Liver (tissue), 3 donors: ENCODE data around the gene RNF220.

ENCODE experiments used
- CTCF ChIP-seq: fragments of 150-350 bp; IDR thresholded peaks from 2 replicates; pipeline ENCODE4 v1.5.1; 2017; ENCODE audit warnings: improper control_type of control experiment, low read depth, low read length; ENCODE audit not compliant: missing input control
- FOXA1 ChIP-seq: IDR thresholded peaks from 2 replicates; pipeline ENCODE4 v1.6.1; 2016; ENCODE audit warnings: antibody characterized with exemption
- MAX ChIP-seq: IDR thresholded peaks from 2 replicates; pipeline ENCODE4 v1.6.1; 2016; ENCODE audit warnings: antibody characterized with exemption
- NR2F2 ChIP-seq: IDR thresholded peaks from 2 replicates; pipeline ENCODE4 v1.6.1; 2016; ENCODE audit warnings: antibody characterized with exemption
- REST ChIP-seq: IDR thresholded peaks from 2 replicates; pipeline ENCODE4 v1.6.1; 2016; ENCODE audit warnings: antibody characterized with exemption, mild to moderate bottlenecking
- YY1 ChIP-seq: IDR thresholded peaks from 2 replicates; pipeline ENCODE4 v1.6.1; 2016; ENCODE audit warnings: antibody characterized with exemption, mild to moderate bottlenecking
- ZBTB33 ChIP-seq: IDR thresholded peaks from 2 replicates; pipeline ENCODE4 v1.6.1; 2016; ENCODE audit warnings: antibody characterized with exemption
- donor health status: healthy.
- donor health status: healthy.

- no peak for TF ChIP-seq CTCF
- TF ChIP-seq NR2F2: no peak
- TF ChIP-seq MAX: no peak
- no peak for TF ChIP-seq ZBTB33
- no peak for TF ChIP-seq FOXA1
- TF ChIP-seq REST: no peak
- no peak for TF ChIP-seq YY1
These were observed 119.8 kb downstream of the RNF220 start for GRCh38 chr1:44524655-44525500.
